ENCODE data around the gene IGDCC3. TPM values are rescaled to one million over a fixed set of nuclear protein-coding genes. Genes with fewer than 3 reads are reported as not detected.

The IGDCC3 gene
- total and polyA plus RNA-seq, 2 donors, result 0.50 to 1.4 TPM

GRCh38 chr15:65329984-65330735 lies 47.6 kb downstream of the IGDCC3 start:
- Histone ChIP-seq H3K4me1 (ENCODE audit: control insufficient read depth in 2 of 2, insufficient read depth in 2 of 2, low read length in 2 of 2) (peaks cover 0 to 2% of the 10 kb centered on the region in 2 donors), H3K9me3 (ENCODE audit: control insufficient read depth in 2 of 2, insufficient read depth in 1 of 2, low read length in 1 of 2) (no peaks in the 10 kb centered on the region), H3K36me3 (ENCODE audit: control insufficient read depth in 2 of 2, insufficient read depth in 2 of 2, low read length in 1 of 2) (no peaks in the 10 kb centered on the region), H3K27me3 (ENCODE audit: control insufficient read depth in 2 of 2, insufficient read depth in 1 of 2, low read length in 1 of 2) (peaks cover 2 to 16% of the 10 kb centered on the region in 2 donors), H3K4me3 (ENCODE audit: low read length in 2 of 2) (no peak overlapping the region), H3K27ac (ENCODE audit: low read depth in 1 of 2, low read length in 1 of 2) (no peak overlapping the region)
- 94% methylated on average over 18 of the region's 18 CpGs for WGBS
- DNase-seq (ENCODE audit: low read depth in 6 of 9, low spot score in 9 of 9), result no peak

- 96% methylated on average over 21 of the region's 21 CpGs for WGBS
- no peak overlapping the region for H3K4me3 ChIP-seq (ENCODE audit: low read length in 2 of 2)
- DNase-seq (ENCODE audit: low read depth in 6 of 9, low spot score in 9 of 9), result no peak
- peaks cover 2 to 16% of the 10 kb centered on the region in 2 donors for H3K27me3 ChIP-seq (ENCODE audit: control insufficient read depth in 2 of 2, insufficient read depth in 1 of 2, low read length in 1 of 2)
- H3K27ac ChIP-seq (ENCODE audit: low read depth in 1 of 2, low read length in 1 of 2), result no peak overlapping the region
- H3K36me3 ChIP-seq (ENCODE audit: control insufficient read depth in 2 of 2, insufficient read depth in 2 of 2, low read length in 1 of 2), result no peaks in the 10 kb centered on the region
- H3K9me3 ChIP-seq (ENCODE audit: control insufficient read depth in 2 of 2, insufficient read depth in 1 of 2, low read length in 1 of 2), result no peaks in the 10 kb centered on the region
- peaks cover 0 to 2% of the 10 kb centered on the region in 2 donors for H3K4me1 ChIP-seq (ENCODE audit: control insufficient read depth in 2 of 2, insufficient read depth in 2 of 2, low read length in 2 of 2)
Measured at GRCh38 chr15:65329288-65329983, 48.4 kb downstream of the IGDCC3 start.

- Histone ChIP-seq H3K36me3 (ENCODE audit: control insufficient read depth in 2 of 2, insufficient read depth in 2 of 2, low read length in 1 of 2) (no peaks in the 10 kb centered on the region), H3K4me1 (ENCODE audit: control insufficient read depth in 2 of 2, insufficient read depth in 2 of 2, low read length in 2 of 2) (peaks cover 0 to 2% of the 10 kb centered on the region in 2 donors), H3K27me3 (ENCODE audit: control insufficient read depth in 2 of 2, insufficient read depth in 1 of 2, low read length in 1 of 2) (peaks cover 2 to 16% of the 10 kb centered on the region in 2 donors), H3K4me3 (ENCODE audit: low read length in 2 of 2) (no peak overlapping the region), H3K27ac (ENCODE audit: low read depth in 1 of 2, low read length in 1 of 2) (no peak overlapping the region), H3K9me3 (ENCODE audit: control insufficient read depth in 2 of 2, insufficient read depth in 1 of 2, low read length in 1 of 2) (no peaks in the 10 kb centered on the region)
- DNase-seq (ENCODE audit: low read depth in 6 of 9, low spot score in 9 of 9), result no peak
- WGBS, result 93% methylated on average over 21 of the region's 21 CpGs
Measured at GRCh38 chr15:65328506-65329287, 49.1 kb downstream of the IGDCC3 start.

- no peaks in the 10 kb centered on the region for H3K9me3 ChIP-seq (ENCODE audit: control insufficient read depth in 2 of 2, insufficient read depth in 1 of 2, low read length in 1 of 2)
- H3K27me3 ChIP-seq (ENCODE audit: control insufficient read depth in 2 of 2, insufficient read depth in 1 of 2, low read length in 1 of 2), result peaks cover 2 to 16% of the 10 kb centered on the region in 2 donors
- no peak overlapping the region for H3K4me3 ChIP-seq (ENCODE audit: low read length in 2 of 2)
- H3K4me1 ChIP-seq (ENCODE audit: control insufficient read depth in 2 of 2, insufficient read depth in 2 of 2, low read length in 2 of 2), result peaks cover 0 to 2% of the 10 kb centered on the region in 2 donors
- H3K27ac ChIP-seq (ENCODE audit: low read depth in 1 of 2, low read length in 1 of 2), result no peak overlapping the region
- no peaks in the 10 kb centered on the region for H3K36me3 ChIP-seq (ENCODE audit: control insufficient read depth in 2 of 2, insufficient read depth in 2 of 2, low read length in 1 of 2)
- no peak for DNase-seq (ENCODE audit: low read depth in 6 of 9, low spot score in 9 of 9)
- WGBS, result 71% methylated on average over 12 of the region's 12 CpGs
Measured at GRCh38 chr15:65327651-65328393, 50.0 kb downstream of the IGDCC3 start.

- Histone ChIP-seq H3K36me3 (ENCODE audit: control insufficient read depth in 2 of 2, insufficient read depth in 2 of 2, low read length in 1 of 2) (no peaks in the 10 kb centered on the region), H3K27me3 (ENCODE audit: control insufficient read depth in 2 of 2, insufficient read depth in 1 of 2, low read length in 1 of 2) (peaks cover 2 to 17% of the 10 kb centered on the region in 2 donors), H3K27ac (ENCODE audit: low read depth in 1 of 2, low read length in 1 of 2) (no peak overlapping the region), H3K4me3 (ENCODE audit: low read length in 2 of 2) (no peak overlapping the region), H3K9me3 (ENCODE audit: control insufficient read depth in 2 of 2, insufficient read depth in 1 of 2, low read length in 1 of 2) (no peaks in the 10 kb centered on the region), H3K4me1 (ENCODE audit: control insufficient read depth in 2 of 2, insufficient read depth in 2 of 2, low read length in 2 of 2) (peaks cover 0 to 6% of the 10 kb centered on the region in 2 donors)
- DNase-seq (ENCODE audit: low read depth in 6 of 9, low spot score in 9 of 9), result no peak
- WGBS, result 94% methylated on average over 2 of the region's 2 CpGs
Measured at GRCh38 chr15:65326818-65327217, 51.0 kb downstream of the IGDCC3 start.

- Histone ChIP-seq H3K27me3 (ENCODE audit: control insufficient read depth in 2 of 2, insufficient read depth in 1 of 2, low read length in 1 of 2) (peaks cover 2 to 17% of the 10 kb centered on the region in 2 donors), H3K9me3 (ENCODE audit: control insufficient read depth in 2 of 2, insufficient read depth in 1 of 2, low read length in 1 of 2) (no peaks in the 10 kb centered on the region), H3K36me3 (ENCODE audit: control insufficient read depth in 2 of 2, insufficient read depth in 2 of 2, low read length in 1 of 2) (no peaks in the 10 kb centered on the region), H3K27ac (ENCODE audit: low read depth in 1 of 2, low read length in 1 of 2) (no peak overlapping the region), H3K4me1 (ENCODE audit: control insufficient read depth in 2 of 2, insufficient read depth in 2 of 2, low read length in 2 of 2) (peaks cover 0 to 6% of the 10 kb centered on the region in 2 donors), H3K4me3 (ENCODE audit: low read length in 2 of 2) (no peak overlapping the region)
- no peak for DNase-seq (ENCODE audit: low read depth in 6 of 9, low spot score in 9 of 9)
- 21% methylated on average over 12 of the region's 12 CpGs for WGBS
Measured at GRCh38 chr15:65326117-65326526, 51.7 kb downstream of the IGDCC3 start.

GRCh38 chr15:65323071-65323511 lies 54.7 kb downstream of the IGDCC3 start:
- WGBS, result 6% methylated on average over 9 of the region's 9 CpGs
- H3K27me3 ChIP-seq (ENCODE audit: control insufficient read depth in 2 of 2, insufficient read depth in 1 of 2, low read length in 1 of 2), result peaks cover 2 to 17% of the 10 kb centered on the region in 2 donors
- no peaks in the 10 kb centered on the region for H3K9me3 ChIP-seq (ENCODE audit: control insufficient read depth in 2 of 2, insufficient read depth in 1 of 2, low read length in 1 of 2)
- H3K4me3 ChIP-seq (ENCODE audit: low read length in 2 of 2), result no peak overlapping the region
- DNase-seq (ENCODE audit: low read depth in 6 of 9, low spot score in 9 of 9), result peak in 1 of 9 donors; percentile 27
- H3K36me3 ChIP-seq (ENCODE audit: control insufficient read depth in 2 of 2, insufficient read depth in 2 of 2, low read length in 1 of 2), result no peaks in the 10 kb centered on the region
- H3K27ac ChIP-seq (ENCODE audit: low read depth in 1 of 2, low read length in 1 of 2), result peak overlapping the region in 1 of 2 donors; percentile 55
- H3K4me1 ChIP-seq (ENCODE audit: control insufficient read depth in 2 of 2, insufficient read depth in 2 of 2, low read length in 2 of 2), result peaks cover 0 to 6% of the 10 kb centered on the region in 2 donors

- no peak overlapping the region for H3K27ac ChIP-seq (ENCODE audit: low read depth in 1 of 2, low read length in 1 of 2)
- 39% methylated on average over 5 of the region's 5 CpGs for WGBS
- peaks cover 0 to 2% of the 10 kb centered on the region in 2 donors for H3K27me3 ChIP-seq (ENCODE audit: control insufficient read depth in 2 of 2, insufficient read depth in 1 of 2, low read length in 1 of 2)
- H3K4me1 ChIP-seq (ENCODE audit: control insufficient read depth in 2 of 2, insufficient read depth in 2 of 2, low read length in 2 of 2), result peaks cover 0 to 4% of the 10 kb centered on the region in 2 donors
- H3K9me3 ChIP-seq (ENCODE audit: control insufficient read depth in 2 of 2, insufficient read depth in 1 of 2, low read length in 1 of 2), result no peaks in the 10 kb centered on the region
- peak in 6 of 9 donors; percentile 34 to 77 (median 57) for DNase-seq (ENCODE audit: low read depth in 6 of 9, low spot score in 9 of 9)
- no peaks in the 10 kb centered on the region for H3K36me3 ChIP-seq (ENCODE audit: control insufficient read depth in 2 of 2, insufficient read depth in 2 of 2, low read length in 1 of 2)
- H3K4me3 ChIP-seq (ENCODE audit: low read length in 2 of 2), result no peak overlapping the region
Measured at GRCh38 chr15:65318870-65319356, 58.9 kb downstream of the IGDCC3 start.

Data from thymus (tissue), 11 donors.